GM19468 (cell line): ENCODE data around the gene SLC22A23.
"Not testable (repeated sequence)": the region's sequence is repeated elsewhere in the genome, so short reads cannot be mapped to it uniquely, and the experiment has no call there.

Source experiments
- ATAC-seq: cut with Tn5 transposase; IDR thresholded peaks from one replicate; pipeline ENCODE4 v1.9.1; 2021; ENCODE audit warnings: mild to moderate bottlenecking, moderate library complexity, moderate number of reproducible peaks; ENCODE audit not compliant: unreplicated experiment; ENCODE audit errors: extremely low read depth

SLC22A23 gene

DNA sequence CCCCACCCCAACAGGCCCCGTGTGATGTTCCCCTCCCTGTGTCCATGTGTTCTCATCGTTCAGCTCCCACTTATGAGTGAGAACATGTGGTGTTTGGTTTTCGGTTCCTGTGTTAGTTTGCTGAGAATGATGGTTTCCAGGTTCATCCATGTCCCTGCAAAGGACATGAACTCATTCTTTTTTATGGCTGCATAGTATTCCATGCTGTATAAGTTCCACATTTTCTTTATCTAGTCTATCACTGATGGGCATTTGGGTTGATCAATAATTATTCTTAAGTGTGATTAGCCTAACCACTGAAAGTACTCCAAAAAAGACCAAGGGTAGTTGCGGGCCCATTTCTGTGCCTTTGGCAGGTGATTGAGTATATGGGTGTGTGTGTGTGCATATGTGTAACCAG, 215.1 kb downstream of the SLC22A23 start:
- ATAC-seq, result not testable (repeated sequence)

DNA sequence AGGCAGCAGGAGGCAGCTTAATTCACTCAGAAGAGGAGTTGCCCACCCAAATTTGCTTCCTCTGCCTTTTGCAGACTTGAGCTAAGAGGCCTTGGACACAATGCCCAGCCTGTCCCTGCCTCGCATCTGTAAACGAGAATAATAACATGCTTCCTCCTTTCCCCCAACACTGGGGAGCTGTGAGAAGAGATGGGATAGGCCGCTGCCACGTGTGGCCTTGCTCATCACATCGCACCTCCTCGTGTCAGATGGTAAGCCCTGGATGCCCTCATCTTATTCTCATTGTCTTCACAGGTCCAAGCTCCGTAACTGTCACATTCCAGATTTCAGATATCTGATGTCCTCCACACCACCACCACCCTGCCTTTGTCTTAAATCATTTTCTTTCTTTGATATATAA, 216.3 kb downstream of the SLC22A23 start:
- ATAC-seq, result no peak

DNA sequence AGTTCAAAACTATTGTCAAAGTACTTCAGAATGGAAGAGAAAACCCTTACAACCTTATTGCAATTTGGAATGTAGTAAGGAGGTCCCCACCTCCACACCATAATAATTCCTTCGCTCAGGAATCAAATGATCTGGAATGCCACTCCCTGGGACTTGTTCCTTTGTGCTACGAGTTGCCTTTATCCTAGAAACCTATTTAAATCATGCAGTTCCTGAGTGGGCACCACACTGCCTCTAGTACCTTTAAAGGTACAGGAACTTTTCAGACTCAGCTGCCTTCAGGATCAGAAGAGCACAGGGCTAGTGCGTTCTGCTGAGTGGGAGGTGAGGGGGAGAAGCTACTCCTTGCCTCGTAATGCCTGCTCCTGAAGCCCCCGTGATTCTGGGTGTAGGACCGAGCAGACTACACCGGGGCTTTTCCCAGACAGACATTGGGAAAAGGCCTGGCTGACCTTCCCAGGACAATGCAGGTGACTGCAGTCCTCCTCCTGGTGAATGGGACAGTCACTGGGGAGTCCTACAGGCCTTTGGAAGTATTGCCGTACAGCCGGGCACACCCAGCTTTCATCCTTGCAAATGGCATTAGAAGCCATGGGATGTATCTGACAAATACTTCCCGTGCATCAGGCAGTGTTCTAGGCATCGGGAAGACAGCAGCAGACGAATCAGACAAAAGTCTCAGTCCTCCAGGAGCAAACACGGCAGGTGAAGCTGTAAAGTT, 217.6 kb downstream of the SLC22A23 start:
- ATAC-seq, result no peak

DNA sequence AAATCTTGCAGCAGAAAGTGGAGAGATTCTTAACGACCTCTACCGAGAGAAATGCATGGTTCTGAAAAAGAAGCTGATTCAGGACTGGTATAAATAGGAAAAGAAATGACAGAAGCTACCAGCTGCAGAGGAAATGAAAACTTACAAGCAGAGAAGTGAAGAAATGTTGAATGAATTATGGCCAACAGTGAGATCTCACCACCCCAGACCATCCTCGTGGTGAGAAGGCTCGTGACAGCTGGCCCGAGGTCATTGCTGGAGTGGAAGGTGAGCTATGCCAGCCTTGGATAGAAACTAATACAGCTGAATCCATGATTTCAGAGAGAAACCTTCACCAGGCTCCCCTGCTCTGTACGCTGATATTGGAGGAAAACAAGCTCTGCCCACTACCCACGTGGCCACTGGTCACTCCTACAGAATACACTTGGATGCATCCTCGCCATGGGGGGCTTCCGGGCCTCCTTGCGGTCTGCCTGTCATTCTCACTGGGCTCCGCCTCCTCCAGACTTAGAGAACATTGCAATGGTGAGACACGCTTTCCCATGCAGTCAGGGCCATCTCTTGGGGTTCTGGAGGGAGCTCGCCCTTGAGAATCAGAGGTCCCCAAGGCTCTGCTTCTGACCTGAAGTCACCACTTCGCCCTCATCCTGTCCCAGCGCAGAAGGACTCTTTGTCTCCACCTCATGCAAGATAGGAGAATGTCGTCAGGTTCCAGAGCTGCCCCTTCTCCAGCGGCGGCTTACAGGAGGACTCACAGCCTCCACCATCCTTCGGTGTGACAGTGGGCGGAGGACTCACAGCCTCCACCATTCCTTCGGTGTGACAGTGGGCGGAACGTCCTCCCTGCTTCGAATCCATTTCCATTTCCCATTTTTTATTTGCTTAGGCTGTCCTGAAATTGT, 218.8 kb downstream of the SLC22A23 start:
- ATAC-seq, result no peak

- ATAC-seq, result no peak
Measured at GRCh38 chr6:3236005-3236404, 220.8 kb downstream of the SLC22A23 start.

DNA sequence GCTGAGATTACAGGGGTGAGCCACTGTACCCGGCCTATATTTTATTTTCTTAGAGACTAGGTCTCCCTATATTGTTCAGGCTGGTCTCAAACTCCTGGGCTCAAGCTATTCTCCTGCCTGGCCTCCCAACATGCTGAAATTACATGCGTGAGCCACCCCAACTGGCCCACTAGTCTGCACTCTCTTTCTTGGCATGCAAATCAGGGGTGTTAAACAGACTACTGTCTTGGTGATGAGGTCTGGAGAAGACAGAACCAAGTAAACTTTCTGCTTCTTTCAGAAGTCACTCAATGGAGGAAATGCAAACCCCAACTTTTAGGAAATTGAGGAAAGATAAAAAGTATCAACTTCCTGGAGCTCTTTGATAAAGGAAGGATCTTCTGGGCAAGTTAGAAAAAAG, 221.4 kb downstream of the SLC22A23 start:
- no peak for ATAC-seq

GRCh38 chr6:3233904-3234303, 222.9 kb downstream of the SLC22A23 start:
- ATAC-seq, result no peak

- no peak for ATAC-seq
Measured at GRCh38 chr6:3233321-3233720, 223.5 kb downstream of the SLC22A23 start.

- ATAC-seq, result no peak
Measured at GRCh38 chr6:3232017-3232945, 224.6 kb downstream of the SLC22A23 start.

- no peak for ATAC-seq
Measured at GRCh38 chr6:3231247-3232016, 225.4 kb downstream of the SLC22A23 start.

DNA sequence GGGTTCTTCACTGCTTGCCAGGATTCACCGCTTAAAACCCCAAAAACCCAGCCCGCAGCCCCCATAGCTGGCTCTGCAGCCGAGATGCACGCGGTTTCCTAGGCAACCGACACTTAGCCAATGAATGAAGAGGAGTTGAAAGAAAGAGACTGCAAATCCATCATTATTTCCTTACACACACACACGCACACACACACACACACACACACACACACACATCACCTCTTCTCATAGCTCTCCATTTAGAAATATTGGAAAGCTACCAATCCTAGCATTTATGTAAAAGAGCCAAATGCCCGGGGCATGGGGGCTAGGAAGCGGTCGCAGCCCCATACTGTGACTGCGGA, 226.0 kb downstream of the SLC22A23 start:
- no peak for ATAC-seq

- ATAC-seq, result no peak
Measured at GRCh38 chr6:3230256-3230882, 226.5 kb downstream of the SLC22A23 start.

DNA sequence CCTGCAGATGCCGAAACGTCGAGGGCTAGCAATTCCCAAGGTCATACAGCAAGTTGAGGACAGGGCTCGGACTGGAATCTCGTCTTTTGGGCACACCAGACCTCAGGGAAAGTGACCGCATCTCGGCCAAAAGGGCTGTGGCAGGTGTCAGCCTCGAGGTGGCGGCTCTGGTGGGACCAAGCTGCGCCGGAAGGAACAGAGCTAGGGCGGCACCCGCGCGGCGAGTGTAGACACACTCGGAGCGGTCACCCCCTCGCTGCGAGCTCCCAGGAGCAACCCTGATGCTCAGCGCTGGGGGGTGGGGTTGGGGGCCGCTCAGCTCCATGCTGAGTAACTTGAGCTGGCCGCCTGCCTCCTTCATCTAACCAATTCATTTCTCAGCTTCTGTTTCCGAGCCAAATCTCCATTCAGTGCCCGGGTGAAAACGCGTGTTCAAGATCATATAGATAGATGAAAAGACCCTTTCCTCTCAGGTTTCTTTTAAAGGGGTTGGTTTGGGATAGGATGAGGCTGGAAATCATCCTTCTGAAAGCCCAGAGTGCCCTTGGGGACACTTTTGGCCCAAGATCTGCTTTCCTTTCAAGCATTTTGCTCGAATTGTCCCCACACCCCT, 227.2 kb downstream of the SLC22A23 start:
- ATAC-seq, result no peak

DNA sequence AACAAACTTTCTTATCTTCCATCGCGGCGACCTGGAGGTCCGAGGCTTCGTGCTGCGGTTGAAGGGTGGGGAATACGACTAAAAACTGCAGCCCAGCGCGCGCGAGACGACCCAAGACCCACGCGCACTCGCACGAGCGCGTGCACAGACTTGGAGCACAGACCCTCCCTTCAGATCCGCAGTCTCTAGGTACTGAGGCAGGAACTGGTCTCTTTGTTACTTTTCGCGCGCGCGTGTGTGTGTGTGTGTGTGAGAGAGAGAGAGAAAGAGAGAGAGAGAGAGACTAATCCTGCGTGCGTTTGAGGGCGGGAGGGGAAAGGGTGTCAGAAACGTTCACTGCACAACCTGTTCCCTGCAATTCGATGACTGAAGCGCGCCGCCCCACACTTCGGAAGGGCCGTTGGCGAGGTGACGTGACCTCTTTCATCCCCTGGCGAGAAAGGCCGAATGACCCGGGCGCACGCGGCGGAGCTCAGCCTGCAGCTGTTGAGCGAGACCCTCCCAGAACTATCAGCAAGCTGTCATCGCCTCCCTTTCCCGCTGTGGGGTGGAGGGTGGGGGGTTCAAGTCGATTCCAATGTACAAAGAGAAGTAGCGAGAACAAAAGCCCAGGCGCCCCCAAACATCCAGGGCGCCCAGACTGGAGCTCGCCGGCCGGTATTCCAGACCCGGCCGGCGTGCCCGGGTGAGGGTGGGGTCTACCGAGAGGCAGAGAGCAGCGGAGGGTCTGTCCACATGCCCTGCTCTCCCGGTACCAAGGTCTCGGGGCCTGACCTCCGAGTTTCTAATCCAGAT, 227.9 kb downstream of the SLC22A23 start:
- ATAC-seq, result no peak

DNA sequence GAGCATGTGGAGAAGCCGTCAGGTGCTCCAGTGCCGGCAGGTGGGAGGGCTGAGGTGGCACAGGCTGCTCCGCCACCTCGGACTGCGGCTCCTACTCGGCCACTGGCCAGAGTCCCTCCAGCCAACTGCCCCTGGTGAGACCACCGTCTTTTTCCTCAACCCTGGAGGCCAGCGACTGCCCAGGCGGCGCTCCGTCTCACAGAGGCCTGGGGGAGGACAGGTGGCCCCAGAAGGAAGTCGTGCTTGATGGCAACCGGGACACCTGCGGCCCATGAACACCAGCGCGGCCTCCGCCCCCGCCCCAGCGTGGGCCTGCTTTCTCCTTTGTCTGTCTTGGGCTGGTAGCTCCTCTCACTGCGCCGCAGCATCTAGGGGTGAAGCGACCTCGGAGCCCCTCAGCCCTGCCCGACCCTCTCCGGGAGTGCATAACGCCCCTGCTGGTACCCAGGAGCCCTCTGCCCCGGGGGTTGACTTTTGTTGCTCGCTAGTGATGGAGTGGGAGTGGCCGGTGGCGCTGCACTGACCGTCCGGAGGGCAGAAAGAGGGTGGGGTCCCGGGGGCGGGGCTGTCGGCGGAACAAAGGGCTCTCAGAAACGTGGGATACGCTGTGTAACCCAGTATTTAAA, 228.7 kb downstream of the SLC22A23 start:
- ATAC-seq, result no peak

GRCh38 chr6:3227363-3228045, 229.3 kb downstream of the SLC22A23 start, which contains the start of gene TUBB2B:
Gene TUBB2B, minus strand, starts transcription at chr6:3227653. Its CDS starts 110 bp downstream, at chr6:3227543.
- no peak for ATAC-seq
